Measurements from ENCODE around the gene TBL1XR1.

Gene TBL1XR1

DNA sequence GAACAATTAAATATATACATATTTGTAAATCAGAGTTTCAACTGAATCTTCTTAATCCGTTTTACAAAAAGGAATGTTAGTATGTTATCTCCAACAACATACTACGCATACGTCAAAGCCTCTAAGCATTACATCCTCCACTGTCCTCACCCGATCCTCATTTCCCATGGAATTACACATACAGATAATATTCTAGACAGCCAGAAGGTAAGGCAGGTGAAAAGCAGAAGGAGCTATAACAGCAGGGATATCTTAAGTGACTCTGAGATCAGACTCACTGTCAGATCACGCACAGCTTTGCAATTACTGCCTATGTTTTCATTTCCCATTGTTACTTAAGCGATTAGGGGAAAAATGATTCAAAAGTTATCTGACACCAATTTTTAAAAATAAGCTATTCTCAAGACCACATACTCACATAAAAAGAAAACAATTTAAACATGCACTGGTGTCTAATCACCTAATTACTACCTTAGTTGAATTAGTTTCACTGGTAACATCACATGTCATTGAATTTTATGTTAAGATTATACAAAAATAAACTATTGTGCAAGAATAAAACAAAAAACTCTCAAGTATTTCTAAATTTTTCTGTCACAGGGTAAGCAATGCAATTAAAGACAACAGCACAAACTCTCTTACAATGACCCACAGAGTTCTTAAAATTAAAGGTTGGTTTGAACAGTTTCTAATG lies 92.8 kb downstream of the TBL1XR1 start:
- no peak for TF ChIP-seq CTCF (conservative IDR thresholded peaks at IDR 0.05)
- no peak overlapping the region for H3K27ac ChIP-seq

- no peak for TF ChIP-seq CTCF (conservative IDR thresholded peaks at IDR 0.05)
- H3K27ac ChIP-seq: no peak overlapping the region
Measured at GRCh38 chr3:177102553-177102952, 94.7 kb downstream of the TBL1XR1 start.

GRCh38 chr3:177098551-177098950 lies 98.7 kb downstream of the TBL1XR1 start:
- TF ChIP-seq CTCF (conservative IDR thresholded peaks at IDR 0.05): no peak
- H3K27ac ChIP-seq: no peak overlapping the region

DNA sequence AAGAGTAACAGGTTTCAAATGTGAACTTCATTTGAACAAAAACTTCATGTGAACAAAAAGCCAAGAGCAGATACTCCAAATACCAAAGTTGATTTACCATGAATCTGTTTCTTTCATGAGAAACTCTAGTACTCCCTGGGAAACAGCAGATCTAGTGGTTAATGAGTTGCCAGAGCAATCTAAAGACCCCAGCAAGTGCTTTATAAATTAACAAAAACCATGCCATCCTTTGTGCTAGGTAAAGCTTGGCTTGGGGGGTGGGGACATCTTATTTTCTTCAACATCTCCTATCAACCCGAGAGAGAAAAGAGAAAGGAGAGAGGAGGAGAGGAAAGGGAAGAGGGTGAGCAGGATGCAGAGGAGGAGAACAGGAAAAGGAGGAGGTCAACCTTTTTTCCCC lies 100.7 kb downstream of the TBL1XR1 start:
- H3K27ac ChIP-seq: no peak overlapping the region
- TF ChIP-seq CTCF (conservative IDR thresholded peaks at IDR 0.05): no peak

DNA sequence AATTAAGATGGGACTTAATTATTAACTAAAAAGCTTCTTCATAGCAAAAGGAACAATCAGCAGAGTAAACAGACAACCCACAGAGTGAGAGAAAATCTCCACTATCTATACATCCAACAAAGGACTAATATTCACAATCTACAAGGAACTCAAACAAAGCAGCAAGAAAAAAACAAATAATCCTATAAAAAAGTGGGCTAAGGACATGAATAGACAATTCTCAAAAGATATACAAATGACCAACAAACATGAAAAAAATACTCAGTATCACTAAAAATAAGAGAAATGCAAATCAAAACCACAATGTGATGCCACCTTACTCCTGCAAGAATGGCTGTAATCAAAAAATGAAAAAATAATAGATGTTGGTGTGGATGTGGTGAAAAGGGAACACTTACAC lies 103.3 kb downstream of the TBL1XR1 start:
- no peak overlapping the region for H3K27ac ChIP-seq
- TF ChIP-seq CTCF (conservative IDR thresholded peaks at IDR 0.05): no peak

GRCh38 chr3:177089901-177090300 lies 107.4 kb downstream of the TBL1XR1 start:
- H3K27ac ChIP-seq: no peak overlapping the region
- no peak for TF ChIP-seq CTCF (conservative IDR thresholded peaks at IDR 0.05)

DNA sequence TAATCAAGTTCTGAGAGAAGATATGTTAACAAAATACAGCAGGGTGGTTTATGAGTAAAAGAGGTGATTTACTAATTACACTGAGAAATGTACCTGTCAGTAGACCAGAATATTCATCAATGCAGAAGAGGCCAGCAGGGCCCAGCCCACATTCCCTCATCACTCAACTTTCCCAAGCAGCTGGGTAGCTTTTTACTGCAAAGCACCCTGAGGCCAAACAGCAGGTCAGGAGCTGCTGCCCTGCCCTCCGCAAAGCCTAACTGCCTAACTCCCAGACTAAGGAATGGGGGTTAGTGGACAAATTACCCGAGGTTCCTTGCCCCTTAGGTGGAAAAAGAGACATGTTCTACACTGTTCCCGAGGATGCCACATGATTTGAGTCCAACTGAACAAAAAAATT lies 108.2 kb downstream of the TBL1XR1 start:
- no peak overlapping the region for H3K27ac ChIP-seq
- no peak for TF ChIP-seq CTCF (conservative IDR thresholded peaks at IDR 0.05)

Measured in VCaP (cell line).